Panc1 (cell line): ENCODE measurements around the gene ATP8B1. TPM values are rescaled to one million over a fixed set of nuclear protein-coding genes. Genes with fewer than 3 reads are reported as not detected.

Experiments
- ATAC-seq: fragments of 200-7000 bp; cut with Tn5 transposase; 2 replicates; pipeline ENCODE4 v1.9.1; 2020; ENCODE audit warnings: mild to moderate bottlenecking, moderate library complexity
- BruUV-seq: library from RNA; stranded (reverse); fragments of 400-500 nt; replicated peaks from 2 replicates; lab custom pipeline; 2021; lab: Mats Ljungman, UMichigan
- CTCF ChIA-PET: fragments of 300-600 bp; sonication (Branson Sonifier 250); formaldehyde crosslinking; loops from one replicate; lab custom pipeline; 2022; ENCODE audit warnings: antibody characterized with exemption; lab: Charles Lee
- POLR2A ChIA-PET: fragments of 300-600 bp; sonication (Branson Sonifier 250); formaldehyde crosslinking; loops from one replicate; lab custom pipeline; 2022; ENCODE audit warnings: antibody characterized with exemption; lab: Charles Lee
- DNase-seq: peaks from one replicate; pipeline ENCODE4 v3.0.0-alpha.2; 2010; ENCODE audit warnings: low read depth, low spot score
- H3K27ac ChIP-seq: 2 replicates; pipeline ENCODE4 v1.5.1; 2011; ENCODE audit warnings: mild to moderate bottlenecking, low read length, inconsistent platforms
- H3K27me3 ChIP-seq: fragments of 200-500 bp; sonication (Bioruptor generic); 2 replicates; pipeline ENCODE4 v1.6.0; 2014; ENCODE audit warnings: low read length, inconsistent platforms; ENCODE audit not compliant: control insufficient read depth, insufficient read depth
- H3K36me3 ChIP-seq: fragments of 200-500 bp; sonication (Bioruptor generic); 2 replicates; pipeline ENCODE4 v1.5.1; 2014; ENCODE audit warnings: inconsistent platforms, mild to moderate bottlenecking, low read length, moderate library complexity; ENCODE audit not compliant: control insufficient read depth, insufficient read depth
- H3K4me1 ChIP-seq: 2 replicates; pipeline ENCODE4 v1.5.1; 2011; ENCODE audit warnings: inconsistent platforms, mild to moderate bottlenecking, low read length, moderate library complexity; ENCODE audit not compliant: control insufficient read depth, insufficient read depth
- H3K4me3 ChIP-seq, 2 experiments: 2 replicates each; pipeline ENCODE4 v1.5.1; 2011 to 2012; ENCODE audit warnings: low read depth in 2 of 2, low read length in 2 of 2, mild to moderate bottlenecking in 2 of 2, inconsistent platforms in 1 of 2, moderate library complexity in 1 of 2
- H3K9me3 ChIP-seq: fragments of 200-500 bp; sonication (Bioruptor generic); 2 replicates; pipeline ENCODE4 v1.5.1; 2014; ENCODE audit warnings: low read depth, mild to moderate bottlenecking, inconsistent platforms, low read length, moderate library complexity; ENCODE audit not compliant: control insufficient read depth, insufficient read depth
- CTCF ChIP-seq: fragments of 450-650 bp; IDR thresholded peaks from 2 replicates; pipeline ENCODE4 v1.5.1; 2017; ENCODE audit warnings: mild to moderate bottlenecking
- POLR2AphosphoS5 ChIP-seq: IDR thresholded peaks from 2 replicates; pipeline ENCODE4 v1.6.1; 2012; ENCODE audit warnings: mild to moderate bottlenecking, low read depth, low read length, moderate library complexity
- SIN3A ChIP-seq: IDR thresholded peaks from 2 replicates; pipeline ENCODE4 v1.6.1; 2012; ENCODE audit warnings: low read depth, mild to moderate bottlenecking, low read length, moderate library complexity, borderline replicate concordance; ENCODE audit not compliant: insufficient read depth
- TCF7L2 ChIP-seq: IDR thresholded peaks from 2 replicates; pipeline ENCODE4 v1.6.1; 2011; ENCODE audit warnings: mild to moderate bottlenecking, low read depth, low read length, inconsistent platforms
- in situ Hi-C: cut with HindIII; loops from 2 replicates; pipeline ENCODE4 v1.10.0; 2016; ENCODE audit warnings: low sequenced_read_pairs, low pct_unique_long_range_greater_than_20kb
- intact Hi-C: fragments of 100-400 bp; cut with micrococcal nuclease; formaldehyde crosslinking; loops from one replicate; pipeline ENCODE4 v1.10.0; 2022; ENCODE audit not compliant: unreplicated experiment
- total RNA-seq: library from RNA; stranded (reverse); gene quantifications from one replicate; pipeline ENCODE4 v1.2.1, GENCODE V29; 2021; ENCODE audit not compliant: unreplicated experiment
- TF ChIP-seq, protein P1 (sequence below), 2 experiments: IDR thresholded peaks; 2 replicates each; pipeline ENCODE4 v1.6.1; 2011 to 2012; ENCODE audit warnings: low read depth in 2 of 2, control low read depth in 1 of 2, low read length in 1 of 2, mild to moderate bottlenecking in 1 of 2, moderate library complexity in 1 of 2; ENCODE audit not compliant: insufficient read depth in 1 of 2

The ATP8B1 gene
- total RNA-seq, 1 experiment from 2014 or later: 12.5 TPM

DNA sequence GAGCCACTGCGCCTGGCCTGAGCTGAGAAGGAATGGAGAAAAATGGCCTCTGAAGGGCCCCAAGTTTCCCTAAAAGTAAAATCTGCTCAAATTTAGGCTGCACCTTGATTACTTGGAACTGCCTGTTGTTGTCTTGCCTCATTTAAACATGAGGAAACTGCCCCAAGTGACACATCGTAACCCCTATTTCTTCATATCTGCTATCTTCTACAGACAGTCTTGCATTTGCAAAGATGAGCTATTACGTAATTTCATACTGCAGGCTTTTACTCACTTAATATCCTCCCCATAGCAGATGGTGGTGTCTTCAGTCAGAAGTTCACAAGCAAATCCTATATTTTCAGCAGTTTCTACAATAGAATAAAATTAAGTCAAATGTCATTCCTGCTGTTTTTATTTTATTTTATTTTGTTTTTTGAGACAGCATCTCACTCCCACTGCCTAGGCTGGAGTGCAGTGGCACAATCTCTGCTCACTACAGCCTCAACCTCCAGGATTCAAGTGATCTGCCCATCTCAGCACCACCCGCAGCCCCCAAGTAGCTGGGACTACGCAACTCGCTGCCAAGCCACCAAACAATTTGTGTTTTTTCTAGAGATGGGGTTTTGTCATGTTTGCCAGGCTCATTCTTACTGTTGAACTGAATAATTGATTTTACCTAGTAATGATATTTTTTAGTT lies 136.2 kb downstream of the ATP8B1 start:
- no peaks in the 10 kb centered on the region for H3K36me3 ChIP-seq
- BruUV-seq: no TSS peak
- no peaks in the 10 kb centered on the region for H3K27me3 ChIP-seq
- ATAC-seq (no peak), DNase-seq (no peak)
- no peak for TF ChIP-seq CTCF
- TF ChIP-seq, protein P1, sequence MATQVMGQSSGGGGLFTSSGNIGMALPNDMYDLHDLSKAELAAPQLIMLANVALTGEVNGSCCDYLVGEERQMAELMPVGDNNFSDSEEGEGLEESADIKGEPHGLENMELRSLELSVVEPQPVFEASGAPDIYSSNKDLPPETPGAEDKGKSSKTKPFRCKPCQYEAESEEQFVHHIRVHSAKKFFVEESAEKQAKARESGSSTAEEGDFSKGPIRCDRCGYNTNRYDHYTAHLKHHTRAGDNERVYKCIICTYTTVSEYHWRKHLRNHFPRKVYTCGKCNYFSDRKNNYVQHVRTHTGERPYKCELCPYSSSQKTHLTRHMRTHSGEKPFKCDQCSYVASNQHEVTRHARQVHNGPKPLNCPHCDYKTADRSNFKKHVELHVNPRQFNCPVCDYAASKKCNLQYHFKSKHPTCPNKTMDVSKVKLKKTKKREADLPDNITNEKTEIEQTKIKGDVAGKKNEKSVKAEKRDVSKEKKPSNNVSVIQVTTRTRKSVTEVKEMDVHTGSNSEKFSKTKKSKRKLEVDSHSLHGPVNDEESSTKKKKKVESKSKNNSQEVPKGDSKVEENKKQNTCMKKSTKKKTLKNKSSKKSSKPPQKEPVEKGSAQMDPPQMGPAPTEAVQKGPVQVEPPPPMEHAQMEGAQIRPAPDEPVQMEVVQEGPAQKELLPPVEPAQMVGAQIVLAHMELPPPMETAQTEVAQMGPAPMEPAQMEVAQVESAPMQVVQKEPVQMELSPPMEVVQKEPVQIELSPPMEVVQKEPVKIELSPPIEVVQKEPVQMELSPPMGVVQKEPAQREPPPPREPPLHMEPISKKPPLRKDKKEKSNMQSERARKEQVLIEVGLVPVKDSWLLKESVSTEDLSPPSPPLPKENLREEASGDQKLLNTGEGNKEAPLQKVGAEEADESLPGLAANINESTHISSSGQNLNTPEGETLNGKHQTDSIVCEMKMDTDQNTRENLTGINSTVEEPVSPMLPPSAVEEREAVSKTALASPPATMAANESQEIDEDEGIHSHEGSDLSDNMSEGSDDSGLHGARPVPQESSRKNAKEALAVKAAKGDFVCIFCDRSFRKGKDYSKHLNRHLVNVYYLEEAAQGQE (IDR thresholded peaks at IDR 0.05; ENCODE audit: insufficient read depth in 1 of 2, low read depth in 2 of 2, low read length in 1 of 2): no peak
- TF ChIP-seq TCF7L2: no peak
- TF ChIP-seq SIN3A: no peak
- no peak for TF ChIP-seq POLR2AphosphoS5
- CTCF ChIA-PET: no interaction called here
- no peak overlapping the region for H3K27ac ChIP-seq
- intact Hi-C loops (no loop called here), in situ Hi-C loops (no loop called here)
- POLR2A ChIA-PET: no interaction called here
- H3K4me3 ChIP-seq: no peak overlapping the region
- H3K9me3 ChIP-seq: no peaks in the 10 kb centered on the region
- H3K4me1 ChIP-seq: no peaks in the 10 kb centered on the region; the same call in 1 of the 2 replicates

- TF ChIP-seq, protein P1 (IDR thresholded peaks at IDR 0.05; ENCODE audit: insufficient read depth in 1 of 2, low read depth in 2 of 2, low read length in 1 of 2): no peak
- TF ChIP-seq SIN3A: no peak
- TF ChIP-seq TCF7L2: no peak
- TF ChIP-seq CTCF: no peak
- TF ChIP-seq POLR2AphosphoS5: no peak
- intact Hi-C loops: no loop called here
- DNase-seq (no peak), ATAC-seq (no peak)
- Histone ChIP-seq H3K4me1 (no peaks in the 10 kb centered on the region; the same call in 1 of the 2 replicates), H3K36me3 (no peaks in the 10 kb centered on the region), H3K27me3 (no peaks in the 10 kb centered on the region), H3K9me3 (no peaks in the 10 kb centered on the region), H3K4me3 (no peak overlapping the region), H3K27ac (no peak overlapping the region)
- BruUV-seq: no TSS peak
- POLR2A ChIA-PET: no interaction called here
- CTCF ChIA-PET: no interaction called here
- in situ Hi-C loops: no loop called here
These were observed 138.4 kb downstream of the ATP8B1 start for GRCh38 chr18:57664568-57665165.
